G401 (cell line): Measurements from ENCODE around the gene MAT2B. TPM values are rescaled to one million over a fixed set of nuclear protein-coding genes. Genes with fewer than 3 reads are reported as not detected.

Experiments used
- DNase-seq: peaks from one replicate; pipeline ENCODE4 v3.0.0-alpha.2; 2015; ENCODE audit warnings: low spot score
- in situ Hi-C: cut with HindIII; loops from 2 replicates; pipeline ENCODE4 v1.10.0; 2016; ENCODE audit warnings: low sequenced_read_pairs, mixed read lengths
- total RNA-seq: library from RNA; depleted of rRNA; stranded (reverse); fragments of >200 nt; shearing (Covaris generic); gene quantifications from 2 replicates; pipeline ENCODE4 v1.2.3, GENCODE V29; 2014; rRNA removed

MAT2B gene
- 39.8 and 46.9 TPM in 2 replicates for total RNA-seq

GRCh38 chr5:163505368-163506094 lies at the start of gene MAT2B:
Gene MAT2B (plus strand): TSS chr5:163505619. CDS start chr5:163505687, 68 bp downstream.
- in situ Hi-C loops = no loop called here
- DNase-seq = peak; percentile 96

- in situ Hi-C loops = no loop called here
- no peak for DNase-seq
Measured at GRCh38 chr5:163456029-163456589, 49.3 kb upstream of the MAT2B start.

- in situ Hi-C loops = no loop called here
- DNase-seq = no peak
Measured at GRCh38 chr5:163456840-163457239, 48.6 kb upstream of the MAT2B start.

- in situ Hi-C loops = no loop called here
- peak; percentile 11 for DNase-seq
Measured at GRCh38 chr5:163458778-163459385, 46.5 kb upstream of the MAT2B start.

- DNase-seq = no peak
- in situ Hi-C loops = no loop called here
Measured at GRCh38 chr5:163459462-163459818, 46.0 kb upstream of the MAT2B start.

GRCh38 chr5:163459819-163460561 lies 45.4 kb upstream of the MAT2B start, which contains the start of gene NUDCD2:
Gene NUDCD2 (minus strand): TSS chr5:163460102. CDS start chr5:163460050, 52 bp downstream.
- in situ Hi-C loops = no loop called here
- DNase-seq = peak; percentile 99

- peak; percentile 53 for DNase-seq
- in situ Hi-C loops = no loop called here
Measured at GRCh38 chr5:163460562-163461171, 44.8 kb upstream of the MAT2B start, which contains the start of gene HMMR. Gene HMMR (plus strand): TSS chr5:163460632. CDS start chr5:163460693, 61 bp downstream.

- in situ Hi-C loops = no loop called here
Measured at GRCh38 chr5:163463063-163463435, 42.4 kb upstream of the MAT2B start.

GRCh38 chr5:163467682-163468081 lies 37.7 kb upstream of the MAT2B start:
- in situ Hi-C loops = no loop called here
- DNase-seq = no peak

More at GRCh38 chr5:163463063-163463435, 42.4 kb upstream of the MAT2B start:
- no peak for DNase-seq

GRCh38 chr5:163473635-163474243 lies 31.7 kb upstream of the MAT2B start:
- in situ Hi-C loops = no loop called here
- peak; percentile 11 for DNase-seq

GRCh38 chr5:163475411-163475810 lies 30.0 kb upstream of the MAT2B start:
- no peak for DNase-seq
- in situ Hi-C loops = no loop called here

GRCh38 chr5:163478126-163478981 lies 27.1 kb upstream of the MAT2B start:
- in situ Hi-C loops = no loop called here
- no peak for DNase-seq

- no peak for DNase-seq
- in situ Hi-C loops = no loop called here
Measured at GRCh38 chr5:163478982-163479271, 26.5 kb upstream of the MAT2B start.

- no peak for DNase-seq
- in situ Hi-C loops = no loop called here
Measured at GRCh38 chr5:163489055-163489744, 16.2 kb upstream of the MAT2B start.

- in situ Hi-C loops = no loop called here
- no peak for DNase-seq
Measured at GRCh38 chr5:163489745-163490075, 15.7 kb upstream of the MAT2B start.

GRCh38 chr5:163496286-163496685 lies 9.1 kb upstream of the MAT2B start:
- in situ Hi-C loops = no loop called here
- DNase-seq = no peak

GRCh38 chr5:163497315-163497714 lies 8.1 kb upstream of the MAT2B start:
- no peak for DNase-seq
- in situ Hi-C loops = no loop called here

- in situ Hi-C loops = no loop called here
- DNase-seq = no peak
Measured at GRCh38 chr5:163498886-163499285, 6.5 kb upstream of the MAT2B start.
